HG02870 (cell line): Measurements from ENCODE around the gene DPT.

Experiments
- ATAC-seq: cut with Tn5 transposase; IDR thresholded peaks from one replicate; pipeline ENCODE4 v1.9.1; 2021; ENCODE audit warnings: mild to moderate bottlenecking, moderate library complexity; ENCODE audit not compliant: unreplicated experiment

The DPT gene

DNA sequence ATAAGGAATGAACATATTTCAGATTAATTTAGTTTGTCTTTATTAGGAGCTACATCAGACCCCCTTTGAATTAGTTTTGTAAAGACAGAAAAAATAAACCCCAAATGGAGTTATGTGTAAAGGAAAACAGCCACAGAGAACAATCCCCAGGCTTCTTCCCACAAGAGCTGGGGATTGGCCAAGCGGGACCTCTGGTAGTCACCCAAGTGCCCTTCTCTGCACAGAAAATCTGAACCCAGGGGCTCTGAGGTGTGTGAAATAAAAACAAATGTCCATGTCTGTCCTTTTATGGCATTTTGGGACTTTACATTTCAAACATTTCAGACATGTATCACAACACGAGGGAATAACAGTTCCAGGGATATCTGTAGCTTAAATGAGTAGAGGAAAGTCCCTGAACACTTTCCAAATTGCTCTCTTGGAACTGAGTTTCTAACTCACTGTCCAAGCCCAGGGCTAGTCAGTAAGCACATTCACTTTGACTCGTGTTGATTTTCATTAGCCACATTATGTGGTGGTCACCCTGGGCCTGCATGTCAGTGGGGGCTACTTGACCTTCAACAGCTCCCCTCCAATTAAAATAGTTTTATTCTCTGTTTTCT is 22.5 kb downstream of the DPT start:
- no peak for ATAC-seq

DNA sequence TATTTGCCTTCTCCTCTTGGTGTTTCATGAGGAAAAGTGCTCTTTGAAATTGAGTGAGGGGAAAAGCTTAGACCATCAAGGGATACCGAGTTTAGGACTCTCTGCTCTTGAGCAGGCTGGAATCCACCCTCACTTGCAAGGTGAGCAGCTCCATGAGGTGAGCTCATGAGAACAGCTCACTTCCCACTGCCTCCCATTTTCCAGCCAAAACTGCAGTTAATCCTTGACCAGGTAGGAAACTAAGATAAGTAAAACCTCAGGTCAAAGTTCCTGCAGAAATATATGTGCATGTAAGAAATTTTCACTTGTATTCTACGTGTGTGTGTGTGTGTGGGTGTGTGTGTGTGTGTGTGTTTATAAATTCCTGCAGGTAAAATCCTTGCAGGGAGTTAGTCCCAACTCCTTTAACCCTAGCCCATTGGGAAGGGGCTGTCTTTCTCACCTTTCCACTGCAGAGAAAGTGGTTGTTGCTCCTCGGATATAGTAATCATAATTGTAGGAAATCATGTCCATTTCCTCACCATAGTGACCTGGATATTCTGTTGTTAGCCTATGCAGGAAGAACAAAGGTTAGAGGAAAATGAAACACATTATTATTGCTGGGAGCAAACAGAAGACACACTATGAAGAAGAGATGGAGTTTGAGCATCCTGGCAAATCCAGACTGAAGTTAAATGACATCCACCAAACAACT is 28.3 kb downstream of the DPT start:
- ATAC-seq = no peak

DNA sequence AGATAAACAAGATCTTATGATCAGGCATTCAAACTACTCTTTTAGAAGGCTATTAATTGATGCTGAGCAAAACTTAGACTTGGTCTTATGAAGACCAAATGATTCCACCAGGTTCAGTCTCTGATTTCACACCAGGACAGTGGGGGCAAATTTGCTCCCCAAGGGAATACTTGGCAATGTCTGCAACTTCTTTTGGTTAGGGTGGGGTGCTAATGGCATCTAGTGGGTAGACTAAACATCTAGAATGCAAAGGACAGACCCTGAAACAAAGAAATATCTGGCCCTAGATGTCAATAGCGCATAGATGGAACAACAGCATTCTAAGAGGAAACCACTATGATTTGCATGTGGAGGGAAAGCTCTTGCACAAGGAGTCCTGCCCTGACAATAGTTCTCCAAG is 30.6 kb downstream of the DPT start:
- ATAC-seq = no peak

DNA sequence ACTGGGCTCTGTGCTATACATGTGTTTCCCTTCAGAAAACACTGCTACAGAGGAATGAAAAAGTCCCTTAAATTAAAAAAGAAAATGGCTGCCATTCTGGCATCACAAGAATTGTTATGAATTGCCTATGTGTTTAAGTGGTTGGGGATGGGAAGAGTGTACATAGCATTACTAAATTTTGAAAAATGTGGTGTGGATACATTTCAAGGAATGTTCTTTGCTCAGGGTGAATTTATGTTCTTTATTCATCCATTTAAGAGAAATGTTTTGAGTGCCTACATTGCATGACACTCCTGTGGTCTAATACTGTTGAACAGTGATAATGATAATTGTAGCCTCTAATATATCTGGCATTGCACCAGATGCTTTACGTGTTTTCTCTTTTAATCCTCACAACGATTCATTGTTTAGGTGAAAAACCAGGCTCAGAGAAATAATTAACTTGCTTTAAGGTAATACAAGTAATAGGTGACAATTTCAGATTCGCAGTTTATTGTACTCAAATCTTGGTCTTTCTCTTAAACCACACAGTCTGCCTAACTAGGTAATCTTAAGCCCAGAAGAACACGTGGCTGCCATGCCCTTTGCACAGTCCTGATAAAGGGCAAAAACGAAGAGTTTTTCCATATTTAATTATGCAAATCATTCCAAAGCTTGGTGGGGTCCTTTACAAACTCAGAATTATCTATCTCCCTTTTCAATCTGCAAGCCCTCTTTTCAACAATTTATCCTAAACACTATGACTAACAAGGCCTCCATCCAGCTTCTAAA is 31.5 kb downstream of the DPT start:
- ATAC-seq = no peak

DNA sequence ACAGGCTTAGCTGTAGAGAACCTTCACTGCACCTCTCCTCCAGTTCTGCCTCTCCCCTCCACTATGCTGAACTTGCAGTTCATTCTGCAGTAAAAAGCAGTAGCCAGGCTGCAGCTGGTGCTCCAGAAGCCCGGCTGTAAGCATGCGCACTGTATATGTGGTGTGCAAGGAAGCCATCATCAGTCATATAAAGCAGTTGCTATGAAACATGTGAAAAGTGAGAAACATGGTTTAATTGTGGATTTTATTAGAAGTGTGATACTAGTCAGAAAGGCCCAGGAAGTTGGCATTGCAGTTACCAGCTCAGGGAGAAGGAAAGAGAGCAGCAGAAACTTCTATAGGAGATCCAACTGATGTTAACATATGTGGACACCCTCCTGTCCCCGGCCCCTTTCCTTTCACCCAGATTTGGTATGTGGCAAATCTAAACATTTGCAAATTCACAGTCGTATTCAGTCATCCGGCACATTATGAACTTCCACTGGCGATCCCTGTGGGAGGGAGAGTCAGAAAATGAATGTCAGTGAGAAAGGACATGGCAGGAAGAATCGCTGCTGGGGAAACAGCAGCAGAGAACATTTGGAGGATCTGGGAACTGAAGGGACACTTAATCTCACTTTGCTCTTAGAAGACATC is 32.8 kb downstream of the DPT start:
- no peak for ATAC-seq

DNA sequence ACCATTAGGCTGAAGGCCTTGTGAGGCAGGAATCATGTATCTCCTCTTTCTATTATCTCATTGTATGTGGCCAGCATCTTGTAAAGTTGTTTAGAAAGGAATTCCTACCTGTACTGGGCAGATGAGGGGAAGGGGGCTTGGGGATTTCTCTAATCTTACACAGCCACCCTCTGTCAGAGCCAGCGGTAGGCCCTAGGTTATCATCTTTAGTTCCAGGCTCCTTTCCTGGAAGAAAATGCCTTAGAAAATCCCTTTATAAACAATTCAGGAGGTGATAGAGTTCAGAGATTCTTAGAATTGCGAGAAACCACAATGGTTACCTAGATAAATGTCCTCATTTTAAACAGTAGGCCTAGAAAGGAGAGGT is 35.2 kb downstream of the DPT start:
- ATAC-seq = no peak

DNA sequence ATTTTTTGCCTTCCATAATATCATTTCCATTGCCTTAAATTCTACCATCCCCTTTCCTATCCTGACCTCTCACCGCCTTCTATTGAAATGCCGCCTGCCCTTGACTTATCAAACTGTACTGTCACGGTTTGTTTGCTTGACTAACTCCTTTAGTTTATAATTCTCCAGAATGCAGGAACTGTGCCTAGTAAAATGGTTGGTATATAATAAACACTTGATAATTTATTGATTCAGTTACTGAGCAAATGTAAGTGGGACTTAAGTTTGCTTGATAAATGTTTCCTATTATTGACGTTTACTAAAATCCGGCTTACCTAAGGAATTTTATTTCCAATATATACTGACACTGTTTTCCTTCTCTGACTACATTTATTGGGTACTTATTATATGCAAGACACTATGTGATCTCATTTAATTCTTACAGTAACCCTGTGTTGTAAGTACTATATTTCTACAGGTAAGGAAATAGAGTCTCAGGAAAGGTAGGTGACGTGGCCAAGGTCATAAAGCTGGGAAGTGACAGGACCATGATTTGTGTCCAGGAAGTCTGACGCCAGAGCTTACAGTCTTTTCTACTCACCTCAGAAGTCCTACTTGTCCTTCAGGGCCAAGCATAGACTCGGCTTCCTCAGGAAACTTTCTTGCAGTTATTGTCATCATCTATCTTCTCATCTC is 35.7 kb downstream of the DPT start:
- no peak for ATAC-seq

DNA sequence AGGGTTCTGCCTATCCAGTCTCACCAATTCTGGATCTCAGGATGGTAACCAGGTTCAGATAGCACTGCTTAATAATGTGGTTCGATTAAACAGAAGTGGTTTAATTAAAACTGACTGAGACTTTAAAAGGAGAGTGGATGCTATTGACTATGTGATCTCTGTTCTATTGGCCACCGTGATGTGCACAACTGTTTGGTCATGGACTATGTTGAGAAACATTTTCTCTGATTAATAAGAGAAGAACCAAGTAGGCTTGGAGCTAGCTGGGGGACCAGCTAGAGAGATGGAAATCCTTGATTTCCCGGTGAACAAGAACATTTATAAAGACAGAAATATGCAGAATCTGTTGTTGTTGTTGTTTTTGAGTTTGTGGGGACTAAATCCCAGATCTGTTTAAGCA is 36.5 kb downstream of the DPT start:
- ATAC-seq = no peak

DNA sequence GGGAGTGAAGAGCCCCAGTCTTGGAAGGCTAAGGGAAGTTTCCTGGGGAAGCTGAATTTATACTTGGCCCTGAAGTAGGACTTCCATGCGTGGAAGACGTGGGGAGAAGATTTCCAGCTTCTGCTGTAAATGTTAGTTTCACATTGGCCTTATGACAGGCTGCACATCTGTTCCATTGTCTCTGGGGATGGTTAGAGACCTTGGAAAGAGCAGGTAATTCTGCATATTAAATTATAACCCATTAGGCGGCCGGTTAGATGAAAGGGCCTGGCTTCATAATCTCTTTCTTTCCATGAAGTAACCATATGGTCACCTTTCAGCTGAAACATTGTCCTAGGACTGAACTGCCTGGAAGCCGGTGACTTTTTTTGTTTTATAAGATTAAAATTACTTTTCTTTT is 37.5 kb downstream of the DPT start:
- no peak for ATAC-seq

DNA sequence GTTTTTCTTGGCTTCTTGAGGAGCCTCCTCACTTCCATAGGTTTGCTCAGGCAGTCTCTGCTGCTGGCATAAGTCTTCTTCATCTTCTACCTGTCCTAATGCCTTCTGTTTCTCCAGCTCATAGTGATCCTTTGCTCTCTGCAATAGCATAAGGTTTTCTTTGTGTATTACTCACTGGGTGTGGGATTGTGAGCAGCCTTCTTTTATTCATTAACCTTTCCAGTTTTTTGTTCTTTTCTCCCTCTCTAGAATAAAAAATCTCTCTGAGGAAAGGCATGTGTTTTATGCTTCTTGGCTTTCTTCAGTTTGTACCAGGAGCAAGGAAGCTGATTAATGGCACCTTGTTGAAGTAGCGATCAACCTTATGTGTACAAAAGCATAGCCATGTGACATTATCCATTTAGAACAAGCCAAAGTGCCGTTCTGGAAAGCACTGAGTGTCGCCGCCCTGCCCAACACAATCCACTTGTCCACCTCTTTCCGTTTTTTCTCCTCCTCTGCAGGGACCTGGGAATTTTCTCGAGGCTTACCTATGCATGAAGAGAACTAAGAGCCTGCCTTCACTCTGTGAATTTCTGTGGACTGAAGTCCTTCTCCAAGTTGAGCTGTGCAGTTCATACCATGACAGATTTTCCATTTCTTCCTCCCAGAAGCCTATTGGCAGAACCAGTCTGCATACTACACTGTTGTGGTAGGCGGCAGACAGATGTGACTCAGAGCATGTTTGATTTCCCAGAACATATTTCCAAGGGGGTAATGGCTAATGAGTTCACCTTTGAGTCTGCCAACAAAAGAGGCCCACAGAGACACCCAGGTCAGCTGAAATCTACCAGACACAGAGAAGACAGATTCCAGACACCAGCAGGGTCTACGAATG is 39.0 kb downstream of the DPT start:
- ATAC-seq = no peak

DNA sequence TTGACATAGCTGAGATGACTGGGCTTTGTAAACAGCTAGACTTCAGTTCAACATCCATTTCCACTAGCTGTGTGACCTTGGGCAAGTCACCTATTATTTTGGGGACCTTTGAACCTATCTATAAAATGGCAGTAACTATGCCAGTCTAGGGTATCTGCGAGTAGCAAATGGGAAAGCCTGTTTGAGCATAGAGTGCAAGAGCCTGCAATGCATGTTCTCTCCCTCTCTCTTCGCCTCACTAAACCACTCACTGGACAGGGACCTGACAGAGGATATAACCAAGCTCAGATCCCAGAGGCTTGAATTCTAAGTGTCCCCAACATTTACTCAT is 39.7 kb downstream of the DPT start:
- no peak for ATAC-seq

DNA sequence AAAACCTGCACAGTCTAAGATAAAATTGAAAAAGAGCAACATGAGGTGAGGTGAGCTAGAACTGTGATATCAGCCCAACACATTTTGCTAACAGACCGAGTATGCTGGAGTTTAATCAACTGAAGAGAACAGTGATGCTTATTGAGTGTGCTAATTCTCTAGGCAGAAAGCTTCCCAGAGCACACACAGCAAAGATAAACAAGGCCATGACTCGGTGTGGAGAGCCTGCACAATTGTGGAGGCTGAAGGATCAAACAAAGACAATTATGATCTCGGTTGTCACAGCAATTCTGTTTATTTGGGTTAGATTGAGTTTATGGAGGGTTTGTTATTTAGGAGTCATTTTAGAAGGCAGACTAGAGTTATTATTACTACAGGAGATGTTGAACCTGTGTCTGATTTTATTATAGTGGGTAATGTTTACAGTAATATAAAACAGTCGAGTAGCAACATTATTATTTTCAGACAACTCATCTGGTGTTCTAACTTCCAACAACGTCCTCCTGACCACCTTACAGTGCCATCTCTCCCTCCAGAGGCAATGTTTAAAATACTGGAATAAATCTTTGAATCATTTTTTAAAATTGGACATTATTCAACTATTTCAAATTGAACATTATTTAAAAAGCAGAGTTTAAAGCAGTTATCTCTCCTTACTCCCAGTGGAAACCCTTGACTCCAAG is 40.2 kb downstream of the DPT start:
- no peak for ATAC-seq

DNA sequence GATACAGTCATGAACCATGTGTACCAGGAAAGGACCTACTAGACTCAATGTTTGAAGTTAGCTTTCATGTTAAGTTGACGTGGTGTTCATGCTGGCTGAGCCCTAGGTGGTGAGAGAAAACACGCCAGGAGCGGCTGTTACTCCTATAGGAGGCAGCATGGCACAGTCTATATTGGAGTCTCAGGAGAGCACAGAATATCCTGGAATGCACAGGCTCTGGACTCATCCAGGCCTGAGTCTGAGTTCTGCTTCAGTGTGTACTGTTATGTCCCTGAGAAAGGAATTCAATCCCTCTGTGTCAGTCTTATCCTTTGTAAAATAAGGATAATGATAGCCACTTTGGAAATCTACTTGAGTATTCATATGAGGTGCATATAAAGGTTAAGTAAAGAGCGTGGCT is 41.2 kb downstream of the DPT start:
- no peak for ATAC-seq

DNA sequence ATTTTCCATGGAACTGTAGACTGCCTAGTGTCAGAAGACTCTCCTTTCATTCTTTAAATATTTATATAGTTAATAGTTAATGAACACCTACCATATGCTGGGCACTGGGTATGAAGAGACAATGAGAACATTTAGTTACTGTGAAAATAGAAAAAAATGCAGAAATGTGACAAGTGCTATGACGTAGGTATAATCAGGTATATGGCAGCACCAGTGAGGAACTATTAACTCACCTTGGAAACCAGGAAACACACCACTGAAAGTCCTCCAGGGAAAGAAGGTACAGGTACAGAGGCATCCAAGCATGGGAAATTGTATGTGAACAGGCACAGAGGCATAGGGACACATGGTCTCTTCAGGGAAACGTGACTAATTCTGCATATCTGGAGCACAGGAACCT is 42.3 kb downstream of the DPT start:
- no peak for ATAC-seq

DNA sequence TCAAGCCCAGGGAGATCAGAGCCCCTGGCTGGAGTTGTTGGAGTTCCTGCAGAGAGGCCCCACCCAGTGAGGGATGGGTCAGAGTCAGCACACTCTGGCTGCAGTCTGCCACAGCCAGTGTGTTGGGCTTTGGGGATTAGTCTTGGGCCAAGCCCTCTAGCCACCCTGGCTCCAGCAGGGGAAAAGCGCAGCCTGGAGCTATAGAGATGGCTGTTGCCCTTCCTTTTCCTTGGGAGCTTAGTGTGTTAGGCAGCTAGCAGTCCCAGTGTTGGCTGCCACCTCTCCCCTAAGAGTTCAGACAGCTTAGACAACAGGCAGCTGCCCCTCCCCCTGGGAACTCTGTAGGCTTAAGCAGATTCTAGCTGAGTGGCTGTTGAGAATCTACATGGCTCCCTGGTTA is 45.1 kb downstream of the DPT start:
- no peak for ATAC-seq

DNA sequence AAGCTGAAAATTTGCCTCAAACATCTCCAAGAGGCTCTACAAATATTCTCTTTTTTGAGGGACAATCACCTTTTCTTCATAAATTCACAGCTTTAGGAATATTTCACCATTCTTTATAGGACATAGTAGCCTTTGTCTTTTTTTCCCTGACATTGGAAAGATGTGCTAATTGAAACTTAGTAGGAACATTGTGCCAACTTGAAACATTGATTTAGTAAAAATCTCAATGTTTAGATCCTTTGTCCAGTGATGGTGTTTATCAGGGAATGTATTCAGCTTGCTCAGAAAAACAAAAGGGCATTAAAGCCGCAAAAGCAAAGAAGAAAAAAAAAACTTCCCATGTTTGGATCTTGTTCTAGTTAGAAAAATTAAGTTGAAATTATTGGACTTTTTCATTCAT is 52.1 kb downstream of the DPT start:
- no peak for ATAC-seq

DNA sequence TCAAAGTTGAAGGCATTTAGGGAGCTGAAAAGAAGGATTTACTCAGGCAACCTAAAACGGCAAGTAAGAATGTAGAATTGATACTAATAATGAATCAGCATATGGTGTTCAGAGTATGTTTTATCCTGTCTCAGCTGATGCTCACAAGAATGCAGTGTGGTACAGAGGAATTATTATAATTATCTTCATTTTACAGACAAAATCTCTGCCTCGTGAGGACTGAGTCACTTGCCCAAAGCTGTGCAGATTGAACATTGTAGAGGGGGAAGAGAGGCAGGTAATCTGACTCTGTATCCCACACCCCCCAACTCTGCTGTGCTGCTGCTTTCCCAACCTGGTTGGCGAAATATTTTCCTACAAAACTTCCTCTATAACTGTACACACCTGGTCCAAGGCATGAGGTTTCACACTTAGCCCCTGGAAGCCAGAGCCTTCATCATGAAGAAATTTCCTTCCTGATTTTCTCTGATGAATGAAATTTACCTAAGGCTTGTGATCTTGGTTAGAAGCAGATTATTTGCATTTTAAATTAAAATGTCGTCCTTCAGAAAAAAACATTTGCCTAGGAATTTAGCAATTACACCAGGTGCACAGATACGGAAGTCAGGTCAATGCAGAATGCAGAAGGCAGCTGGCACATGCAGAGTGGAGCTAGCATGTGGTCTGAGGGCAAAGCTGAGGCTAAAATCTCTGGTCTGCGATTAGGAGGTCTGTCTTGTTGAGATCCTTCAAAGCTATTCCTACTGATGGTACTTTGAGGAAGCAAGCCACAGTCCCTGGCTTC is 52.8 kb downstream of the DPT start:
- ATAC-seq = no peak

DNA sequence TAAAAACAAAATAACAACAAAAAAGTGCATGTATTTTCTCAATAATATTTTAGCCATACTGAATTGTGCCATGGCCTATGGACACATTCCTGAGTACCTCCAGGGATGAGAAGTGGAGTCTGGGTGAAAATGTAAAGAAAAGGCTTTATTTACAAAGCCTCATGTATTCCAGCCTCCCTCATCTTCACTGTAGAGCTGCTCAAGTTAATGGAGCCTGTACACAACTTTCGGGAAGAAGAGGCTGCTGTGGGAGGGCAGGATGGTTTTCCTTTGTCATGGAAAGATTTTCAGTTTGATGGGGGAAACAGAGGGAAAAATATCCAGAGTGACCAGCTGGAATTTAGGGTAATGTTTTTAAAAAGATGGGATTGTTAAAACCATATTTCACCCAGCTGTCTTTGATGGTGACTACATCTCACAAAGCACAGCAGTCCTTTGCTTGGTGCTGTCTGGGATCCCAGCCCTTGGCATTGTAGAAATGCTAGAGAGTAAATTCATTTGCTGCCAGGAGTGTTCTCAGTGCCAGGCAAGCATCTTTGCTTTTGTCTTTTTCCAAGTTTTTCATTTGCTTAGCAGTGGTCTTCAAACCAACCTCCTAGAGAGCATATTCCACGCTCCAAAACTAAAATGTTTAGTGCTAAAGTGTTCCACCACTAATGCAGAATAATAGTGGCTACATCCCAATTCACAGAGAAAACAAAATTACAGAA is 54.9 kb downstream of the DPT start:
- no peak for ATAC-seq

DNA sequence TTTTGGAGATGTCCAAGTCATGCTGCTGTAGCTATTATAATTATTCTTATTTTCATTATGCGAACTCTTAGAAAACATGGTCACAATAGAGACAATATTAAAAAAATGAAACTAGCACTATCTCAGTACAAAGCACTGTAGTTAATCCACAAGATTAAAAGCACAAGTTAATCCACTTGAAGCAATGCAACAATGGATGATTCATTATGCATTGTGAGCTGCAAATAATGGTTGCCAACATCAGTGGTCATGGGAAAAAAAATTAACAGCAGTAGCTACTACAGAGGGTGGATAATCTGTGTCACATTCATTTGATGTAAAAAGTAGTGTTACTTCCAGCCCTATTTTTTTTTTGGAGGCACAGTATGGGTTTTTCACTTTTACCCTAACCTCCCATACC is 56.7 kb downstream of the DPT start:
- no peak for ATAC-seq
